Islet of Langerhans (tissue), 1 donor: ENCODE data around the gene CDC42SE2.

Source experiments
- FAIRE-seq: peaks from one replicate; lab custom pipeline; 2011; peaks lifted over from hg19 to GRCh38; lab: Jason Lieb, UNC

Gene CDC42SE2

GRCh38 chr5:131263648-131264450 is at the start of gene CDC42SE2:
Gene CDC42SE2, plus strand, starts transcription at chr5:131264053. Its CDS starts 95,441 bp downstream, at chr5:131359494.
- FAIRE-seq, result no peak

GRCh38 chr5:131214609-131215227 is 49.1 kb upstream of the CDC42SE2 start:
- FAIRE-seq, result peak; percentile 70

- FAIRE-seq, result no peak
These were observed 46.1 kb upstream of the CDC42SE2 start for GRCh38 chr5:131217791-131218190.

GRCh38 chr5:131218392-131218791 is 45.5 kb upstream of the CDC42SE2 start:
- no peak for FAIRE-seq

GRCh38 chr5:131220566-131220965 is 43.3 kb upstream of the CDC42SE2 start:
- FAIRE-seq, result no peak

- no peak for FAIRE-seq
These were observed 42.7 kb upstream of the CDC42SE2 start for GRCh38 chr5:131221008-131221703.

GRCh38 chr5:131221888-131222287 is 42.0 kb upstream of the CDC42SE2 start:
- FAIRE-seq, result peak; percentile 68

- no peak for FAIRE-seq
These were observed 41.1 kb upstream of the CDC42SE2 start for GRCh38 chr5:131222731-131223130.

- FAIRE-seq, result no peak
These were observed 40.0 kb upstream of the CDC42SE2 start for GRCh38 chr5:131223751-131224386.

- FAIRE-seq, result no peak
These were observed 39.3 kb upstream of the CDC42SE2 start for GRCh38 chr5:131224387-131225201.

GRCh38 chr5:131225282-131225974 is 38.4 kb upstream of the CDC42SE2 start:
- no peak for FAIRE-seq

- no peak for FAIRE-seq
These were observed 37.0 kb upstream of the CDC42SE2 start for GRCh38 chr5:131226899-131227298.

GRCh38 chr5:131228646-131229045 is 35.2 kb upstream of the CDC42SE2 start:
- FAIRE-seq, result no peak

- no peak for FAIRE-seq
These were observed 34.2 kb upstream of the CDC42SE2 start for GRCh38 chr5:131229623-131230022.

- no peak for FAIRE-seq
These were observed 33.4 kb upstream of the CDC42SE2 start for GRCh38 chr5:131230406-131230805.

GRCh38 chr5:131239686-131240085 is 24.2 kb upstream of the CDC42SE2 start:
- FAIRE-seq, result no peak

GRCh38 chr5:131242728-131243255 is 21.1 kb upstream of the CDC42SE2 start:
- no peak for FAIRE-seq

GRCh38 chr5:131245312-131245711 is 18.5 kb upstream of the CDC42SE2 start:
- no peak for FAIRE-seq

- no peak for FAIRE-seq
These were observed 17.9 kb upstream of the CDC42SE2 start for GRCh38 chr5:131245948-131246347.

- FAIRE-seq, result no peak
These were observed 17.3 kb upstream of the CDC42SE2 start for GRCh38 chr5:131246504-131246903.
